Right lung (tissue), 5 donors: ENCODE data around the gene ETAA1. TPM values are rescaled to one million over a fixed set of nuclear protein-coding genes. Genes with fewer than 3 reads are reported as not detected.

Experiments
- DNase-seq, 2 donors: peaks; one replicate each; pipeline ENCODE4 v3.0.0-alpha.2; 2013
- polyA plus RNA-seq, 5 donors: library from polyadenylated mRNA; unstranded; fragments of 120-200 nt; gene quantifications; one replicate each; pipeline versions ENCODE4 v1.2.1 to v1.2.3, GENCODE V29; 2013; ENCODE audit warnings: inconsistent platforms in 1 of 5, low replicate concordance in 1 of 5; ENCODE audit not compliant: insufficient read length in 5 of 5, insufficient read depth in 1 of 5

Gene ETAA1
- polyA plus RNA-seq, 5 donors: 19.7 to 40.1 (median 32.1) TPM

DNA sequence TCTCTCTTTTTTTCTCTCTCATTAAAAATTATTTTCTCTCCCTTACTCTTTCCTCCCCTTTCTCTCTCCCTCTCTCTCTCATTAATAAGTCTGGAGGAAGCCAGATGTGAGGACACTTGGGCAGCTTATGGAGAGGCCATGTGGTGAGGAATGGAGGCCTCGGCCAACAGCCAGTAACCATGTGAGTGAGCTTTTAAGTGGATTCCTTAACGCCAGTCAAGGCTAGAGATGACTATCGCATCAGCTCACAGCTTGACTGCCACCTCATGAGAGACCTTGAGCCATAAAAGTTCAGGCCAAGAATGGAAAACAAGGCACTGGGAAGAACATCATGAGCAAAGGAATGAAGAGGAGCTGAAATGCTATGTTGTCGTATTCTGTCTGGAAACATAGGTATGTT lies 39.1 kb downstream of the ETAA1 start:
- no peak for DNase-seq

DNA sequence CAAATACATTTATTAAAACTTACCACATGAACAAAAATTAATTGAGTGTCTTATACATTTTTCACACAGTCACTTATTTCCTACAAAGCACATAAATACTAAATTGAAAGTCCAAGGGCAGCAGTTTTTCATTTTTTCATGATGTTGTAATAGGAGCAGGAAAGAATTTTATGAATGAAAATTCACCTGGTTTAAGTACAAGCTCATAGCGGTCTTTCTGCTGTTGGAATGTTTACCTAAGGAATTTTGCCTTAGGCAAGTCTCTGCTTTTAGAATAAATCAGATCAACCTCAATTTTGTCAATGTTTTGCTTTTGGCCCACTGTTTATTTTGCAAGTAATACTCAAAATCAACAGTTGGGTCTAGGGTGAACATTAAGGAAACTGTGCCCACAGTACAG lies 40.0 kb downstream of the ETAA1 start:
- DNase-seq: no peak

DNA sequence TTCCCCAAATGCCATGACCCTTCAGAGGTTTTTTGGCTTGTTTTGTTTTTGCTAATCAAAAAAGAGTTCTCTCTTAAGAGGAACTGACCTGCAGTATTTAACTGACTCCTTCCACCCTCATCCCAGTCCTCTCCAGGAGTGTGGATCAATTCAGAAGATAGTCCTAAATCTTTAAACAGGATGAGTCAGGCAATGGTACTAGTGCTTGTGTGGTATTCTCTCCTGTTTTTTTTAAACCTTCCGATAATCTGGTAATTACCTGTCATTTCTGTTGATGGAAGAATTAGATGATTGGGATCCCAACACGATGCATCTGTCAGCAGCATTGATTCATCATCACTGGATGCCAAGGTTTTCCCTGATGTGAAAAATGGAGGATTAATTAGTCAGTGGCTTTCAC lies 41.2 kb downstream of the ETAA1 start:
- DNase-seq: no peak

DNA sequence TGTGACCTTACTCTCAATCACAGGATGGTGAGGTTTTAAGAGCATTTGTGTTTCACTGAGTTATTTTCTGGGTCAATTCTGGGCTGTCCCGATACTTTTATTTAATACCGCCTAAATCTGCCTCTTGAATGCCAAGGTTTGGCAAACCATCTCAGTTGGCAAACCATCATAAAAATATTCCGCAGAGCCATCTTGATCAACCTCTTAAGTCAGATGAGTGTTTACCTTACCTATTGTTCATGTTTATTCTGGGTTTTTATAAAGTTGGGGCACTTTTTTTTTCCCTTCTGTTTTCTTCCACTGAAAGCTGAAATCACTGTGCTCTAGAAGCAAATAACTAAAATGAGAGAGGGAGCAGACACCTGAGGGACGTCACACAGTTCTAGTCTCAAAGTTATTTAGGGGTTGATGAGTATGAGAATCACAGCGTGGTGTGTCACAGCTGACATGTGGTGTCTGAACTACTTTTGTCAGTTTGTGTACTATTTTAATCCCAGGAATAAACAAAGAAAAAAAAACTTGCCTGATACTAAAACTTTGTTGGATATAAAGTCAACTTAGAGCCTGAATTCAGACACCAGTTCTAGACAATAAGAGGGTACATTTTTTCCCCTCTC lies 48.6 kb downstream of the ETAA1 start:
- DNase-seq: no peak

DNA sequence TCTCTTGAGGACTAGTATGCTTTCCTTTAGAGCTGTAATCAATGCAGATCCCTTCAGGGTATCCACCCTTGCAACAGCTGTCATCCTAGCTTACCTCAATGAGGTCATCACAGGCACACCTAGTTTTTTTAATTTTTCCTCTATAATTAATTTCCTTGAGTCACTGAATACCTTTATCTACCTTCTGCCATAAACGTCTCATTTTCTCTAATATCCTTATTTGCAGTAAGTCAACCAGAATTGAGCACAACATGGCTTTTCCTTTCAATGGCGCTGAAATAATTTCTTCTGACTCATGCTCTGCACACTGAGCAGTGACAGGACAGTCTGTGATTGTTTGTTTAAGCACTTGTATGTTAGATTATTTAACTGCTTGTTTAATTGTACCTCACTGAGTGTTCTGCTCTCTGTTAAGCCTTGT lies 49.4 kb downstream of the ETAA1 start:
- no peak for DNase-seq

DNA sequence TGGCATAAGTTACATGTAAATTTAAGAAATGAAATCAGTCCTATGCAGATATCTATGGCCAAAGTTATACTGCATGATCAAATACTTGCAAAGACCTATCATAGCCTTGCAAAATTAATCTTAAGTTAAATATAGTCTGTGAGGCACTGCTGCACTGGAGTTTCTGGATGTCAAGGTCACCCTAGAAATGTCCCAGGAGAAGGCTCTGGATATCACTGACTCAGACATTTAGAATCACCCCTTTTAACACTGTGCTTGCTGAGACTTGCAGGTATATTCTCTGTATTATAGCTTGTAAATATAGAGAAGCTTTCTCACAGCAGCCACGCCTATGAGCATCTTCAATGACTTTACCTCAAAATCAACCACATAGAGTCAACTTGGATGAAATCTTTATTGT lies 51.5 kb downstream of the ETAA1 start:
- no peak for DNase-seq

DNA sequence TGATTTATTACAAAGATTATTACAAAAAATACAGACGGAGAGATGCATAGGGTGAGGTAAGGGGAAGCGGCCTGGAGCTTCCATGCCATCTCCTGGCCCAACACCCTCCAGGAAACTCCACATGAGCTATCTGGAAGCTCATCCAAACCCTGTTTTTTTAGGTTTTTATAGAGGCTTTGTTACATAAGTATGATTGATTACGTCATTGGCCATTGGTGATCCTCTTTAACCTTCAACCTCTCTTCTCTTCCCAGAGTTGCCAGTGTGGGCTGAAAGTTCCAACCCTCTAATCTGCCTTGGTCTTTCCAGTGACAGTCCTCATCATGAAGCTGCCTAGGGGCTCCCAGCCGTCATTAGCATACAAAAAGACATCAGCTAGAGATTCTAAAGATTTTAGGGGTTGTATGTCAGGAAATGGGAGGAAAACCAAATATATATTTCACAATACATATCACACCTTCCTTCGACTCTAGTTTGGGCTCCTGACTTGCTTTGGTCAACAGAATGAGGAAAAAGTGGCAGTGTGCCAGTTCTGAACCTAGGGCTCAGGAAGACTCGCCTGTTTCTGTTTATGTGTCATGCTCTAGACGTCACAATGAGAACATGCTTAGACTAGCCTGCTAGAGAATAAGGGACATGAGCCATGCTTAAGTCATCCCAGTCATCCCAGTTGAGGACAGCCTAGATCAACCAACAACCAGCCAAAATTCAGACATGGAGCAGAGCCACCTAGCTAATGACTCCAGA lies 54.1 kb downstream of the ETAA1 start:
- DNase-seq: no peak

DNA sequence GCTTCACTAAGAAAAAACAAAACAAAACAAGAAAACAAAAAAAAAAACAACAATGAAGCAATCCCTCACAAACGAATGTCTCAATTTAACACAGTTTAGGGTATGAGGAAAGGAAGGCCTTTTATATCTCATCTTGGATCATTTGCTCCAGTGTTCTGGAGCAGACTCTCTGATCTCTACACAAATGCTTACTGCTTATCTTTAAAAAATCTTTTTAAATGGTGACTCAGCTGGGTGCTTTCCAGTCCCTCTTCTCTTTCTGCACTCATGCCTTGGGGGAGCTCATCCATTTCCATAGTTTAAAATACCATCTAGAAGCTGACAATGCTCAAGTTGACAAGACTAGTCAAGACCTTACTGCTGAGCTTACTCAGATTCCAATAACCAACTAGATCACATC lies 56.2 kb downstream of the ETAA1 start:
- no peak for DNase-seq

DNA sequence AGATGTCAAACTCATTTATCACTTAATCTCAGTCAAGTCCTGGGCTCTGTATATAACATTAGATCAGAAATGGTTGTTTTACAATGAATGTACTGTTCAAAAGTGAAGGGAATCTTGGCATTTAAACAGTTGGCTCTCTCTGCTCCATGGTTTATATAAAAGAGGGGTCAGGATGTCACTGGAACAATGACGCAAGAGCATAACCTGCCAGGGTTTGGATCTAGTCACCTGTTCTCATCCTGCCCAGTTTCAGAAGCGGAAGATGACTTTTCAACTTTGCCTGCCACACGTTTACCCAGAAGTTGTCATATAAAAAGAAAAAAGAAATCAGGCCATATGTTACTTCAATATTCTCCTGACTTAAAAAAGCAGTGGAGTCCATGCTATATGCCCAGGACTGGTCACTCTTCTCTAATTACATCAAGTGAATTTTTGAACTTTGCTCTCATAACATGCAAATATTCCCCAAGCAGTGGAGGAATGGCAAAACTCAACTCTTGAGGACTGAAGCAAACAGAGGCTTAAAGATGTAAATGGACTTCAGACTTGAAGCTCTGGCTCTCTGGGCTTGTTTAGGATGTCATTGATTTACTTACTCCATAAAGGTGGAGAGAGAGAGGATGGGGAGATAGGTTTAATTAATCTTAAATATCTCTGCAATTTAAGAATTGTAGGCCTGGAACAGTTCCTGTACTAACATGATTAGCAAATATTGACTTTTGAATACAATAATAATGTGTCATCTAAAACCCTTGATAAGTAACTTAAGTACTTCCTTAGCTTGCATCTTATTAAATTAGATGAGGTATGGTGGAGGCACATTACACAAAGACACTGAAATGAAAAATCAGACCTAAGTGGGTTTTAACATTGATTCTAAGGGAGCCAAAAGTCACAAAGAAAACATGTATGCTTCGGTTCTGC lies 58.3 kb downstream of the ETAA1 start:
- DNase-seq: no peak

DNA sequence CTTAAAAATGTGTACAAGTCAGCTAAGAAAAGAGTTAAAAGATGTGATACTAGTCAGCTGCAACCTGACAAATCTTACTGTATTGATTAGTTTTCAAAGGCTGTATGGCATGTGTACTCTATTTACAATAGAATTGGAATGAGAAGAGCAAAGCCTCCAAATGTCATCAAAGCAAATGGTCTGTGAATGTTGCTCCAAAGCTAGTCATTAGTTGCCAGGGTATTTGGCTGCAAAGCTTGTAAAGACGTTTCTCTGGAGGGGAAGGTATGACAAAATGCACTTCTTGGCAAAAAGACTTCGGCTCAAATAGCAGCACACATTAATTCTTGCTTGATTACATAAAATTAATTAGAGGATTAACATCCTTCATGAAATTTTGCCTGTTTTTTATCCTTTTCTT lies 59.3 kb downstream of the ETAA1 start:
- DNase-seq: no peak

DNA sequence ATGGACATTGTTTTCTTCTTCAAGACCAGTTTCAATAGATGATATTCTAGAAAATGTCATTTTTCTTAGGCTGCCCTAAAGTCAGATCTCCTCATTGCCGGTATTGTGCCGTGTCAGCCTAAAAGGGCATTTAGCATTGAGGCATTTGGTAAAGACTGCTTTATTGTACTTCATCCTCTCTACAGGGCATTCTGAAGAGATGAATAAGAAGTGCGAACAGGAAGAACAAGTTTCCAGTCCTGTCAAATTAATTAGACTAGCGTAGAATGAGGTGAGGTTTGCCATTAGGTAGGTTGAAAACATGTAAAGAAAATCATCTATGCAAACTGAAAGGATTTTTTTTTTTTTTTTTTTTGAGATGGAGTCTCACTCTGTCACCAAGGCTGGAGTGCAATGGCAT lies 60.6 kb downstream of the ETAA1 start:
- no peak for DNase-seq

DNA sequence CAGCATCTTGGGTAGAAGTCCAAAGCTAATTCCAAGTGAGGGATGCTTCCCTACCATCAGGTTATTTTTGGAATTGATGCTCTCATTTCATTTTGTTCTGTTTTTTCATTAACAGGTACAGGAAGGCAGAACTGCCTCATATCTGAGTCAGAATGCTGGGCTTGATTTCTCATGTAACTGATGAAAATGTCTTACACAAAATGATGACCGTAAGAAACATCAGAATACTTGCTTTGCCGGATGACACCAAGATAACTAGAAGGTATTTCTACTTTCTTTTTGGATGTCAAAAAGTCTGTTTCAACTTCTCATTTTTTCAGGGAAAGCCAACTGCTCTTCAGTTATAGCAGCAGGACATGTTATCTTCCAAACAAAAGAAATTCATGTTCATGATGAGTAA lies 62.6 kb downstream of the ETAA1 start:
- DNase-seq: no peak
